Measurements from ENCODE around the gene SAMD13.

The SAMD13 gene

DNA sequence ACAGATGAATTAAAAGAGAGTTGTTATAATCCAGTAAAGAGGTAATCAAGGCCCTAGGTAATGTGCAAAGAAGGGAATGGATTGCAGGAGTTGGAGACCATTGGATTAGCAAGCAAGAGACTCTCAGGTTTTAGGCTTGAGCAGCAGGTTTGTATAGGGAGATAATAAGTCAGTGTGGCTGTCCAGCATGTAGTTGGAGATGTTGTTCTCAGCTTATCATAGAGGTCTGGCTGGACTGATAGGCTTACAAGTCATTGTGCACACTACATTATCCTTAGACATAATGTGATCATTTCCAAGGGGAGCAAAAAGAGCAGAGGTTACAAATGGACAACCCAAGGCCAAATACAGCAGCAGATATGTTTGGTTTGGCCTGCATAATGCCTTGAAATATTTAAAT, 45.9 kb upstream of the SAMD13 start:
- Histone ChIP-seq H3K4me1 (ENCODE audit: low read depth, poor library complexity, severe bottlenecking) (no peaks in the 10 kb centered on the region), H3K27ac (no peak overlapping the region), H3K4me2 (no peak overlapping the region), H3K4me3 (IDR thresholded peaks at IDR 0.05; ENCODE audit: insufficient read depth, low read depth, low read length) (no peak overlapping the region), H3K79me2 (ENCODE audit: insufficient read depth, low read depth) (no peaks in the 10 kb centered on the region), H3K36me3 (ENCODE audit: insufficient read depth) (no peaks in the 10 kb centered on the region), H3K9ac (no peak overlapping the region), H3K27me3 (ENCODE audit: insufficient read depth, low read depth) (no peaks in the 10 kb centered on the region), H2AFZ (ENCODE audit: low read depth) (no peak overlapping the region), H4K20me1 (ENCODE audit: insufficient read depth) (no peaks in the 10 kb centered on the region)
- TF ChIP-seq CTCF (conservative IDR thresholded peaks at IDR 0.05; ENCODE audit: low read depth, low read length), result no peak

- H3K79me2 ChIP-seq (ENCODE audit: insufficient read depth, low read depth), result no peaks in the 10 kb centered on the region
- no peaks in the 10 kb centered on the region for H3K27me3 ChIP-seq (ENCODE audit: insufficient read depth, low read depth)
- H3K4me3 ChIP-seq (IDR thresholded peaks at IDR 0.05; ENCODE audit: insufficient read depth, low read depth, low read length), result no peak overlapping the region
- H3K36me3 ChIP-seq (ENCODE audit: insufficient read depth), result no peaks in the 10 kb centered on the region
- H3K27ac ChIP-seq, result no peak overlapping the region
- no peak overlapping the region for H3K4me2 ChIP-seq
- TF ChIP-seq CTCF (conservative IDR thresholded peaks at IDR 0.05; ENCODE audit: low read depth, low read length), result no peak
- no peaks in the 10 kb centered on the region for H3K4me1 ChIP-seq (ENCODE audit: low read depth, poor library complexity, severe bottlenecking)
- no peak overlapping the region for H2AFZ ChIP-seq (ENCODE audit: low read depth)
- H3K9ac ChIP-seq, result no peak overlapping the region
- no peaks in the 10 kb centered on the region for H4K20me1 ChIP-seq (ENCODE audit: insufficient read depth)
These were observed 43.9 kb upstream of the SAMD13 start for GRCh38 chr1:84257617-84258016.

- Histone ChIP-seq H4K20me1 (ENCODE audit: insufficient read depth) (no peaks in the 10 kb centered on the region), H2AFZ (ENCODE audit: low read depth) (no peak overlapping the region), H3K4me1 (ENCODE audit: low read depth, poor library complexity, severe bottlenecking) (no peaks in the 10 kb centered on the region), H3K27ac (no peak overlapping the region), H3K27me3 (ENCODE audit: insufficient read depth, low read depth) (no peaks in the 10 kb centered on the region), H3K4me2 (no peak overlapping the region), H3K36me3 (ENCODE audit: insufficient read depth) (no peaks in the 10 kb centered on the region), H3K4me3 (IDR thresholded peaks at IDR 0.05; ENCODE audit: insufficient read depth, low read depth, low read length) (no peak overlapping the region), H3K79me2 (ENCODE audit: insufficient read depth, low read depth) (no peaks in the 10 kb centered on the region), H3K9ac (no peak overlapping the region)
- no peak for TF ChIP-seq CTCF (conservative IDR thresholded peaks at IDR 0.05; ENCODE audit: low read depth, low read length)
These were observed 42.1 kb upstream of the SAMD13 start for GRCh38 chr1:84259376-84259775.

DNA sequence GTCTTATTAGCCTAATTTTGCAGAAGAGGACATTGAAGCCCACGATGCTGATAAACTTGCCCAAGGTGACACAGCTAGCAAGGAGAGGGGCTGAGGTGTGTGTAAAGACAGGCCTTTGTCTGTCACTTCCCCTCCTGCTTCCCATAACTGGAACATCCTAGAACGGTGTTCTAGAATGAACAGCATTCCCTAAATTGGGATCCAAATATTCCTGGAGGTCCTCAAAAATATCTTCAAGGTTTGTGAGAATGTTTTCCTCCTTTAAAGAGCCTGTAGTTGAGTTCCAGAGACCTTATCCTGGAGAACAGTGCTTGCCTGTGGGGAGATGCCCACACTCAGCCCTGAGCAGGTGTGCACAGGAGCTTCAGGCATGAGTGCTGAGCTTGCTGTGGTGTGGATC, 41.5 kb upstream of the SAMD13 start:
- H3K4me3 ChIP-seq (IDR thresholded peaks at IDR 0.05; ENCODE audit: insufficient read depth, low read depth, low read length), result no peak overlapping the region
- no peak overlapping the region for H3K4me2 ChIP-seq
- no peaks in the 10 kb centered on the region for H3K79me2 ChIP-seq (ENCODE audit: insufficient read depth, low read depth)
- no peaks in the 10 kb centered on the region for H3K4me1 ChIP-seq (ENCODE audit: low read depth, poor library complexity, severe bottlenecking)
- no peaks in the 10 kb centered on the region for H4K20me1 ChIP-seq (ENCODE audit: insufficient read depth)
- H3K36me3 ChIP-seq (ENCODE audit: insufficient read depth), result no peaks in the 10 kb centered on the region
- no peak overlapping the region for H3K27ac ChIP-seq
- no peaks in the 10 kb centered on the region for H3K27me3 ChIP-seq (ENCODE audit: insufficient read depth, low read depth)
- no peak for TF ChIP-seq CTCF (conservative IDR thresholded peaks at IDR 0.05; ENCODE audit: low read depth, low read length)
- H2AFZ ChIP-seq (ENCODE audit: low read depth), result no peak overlapping the region
- no peak overlapping the region for H3K9ac ChIP-seq
